Heart left ventricle (tissue), 13 donors: ENCODE results near the gene NFIA.

Source experiments
- CTCF ChIP-seq, 12 donors: fragments of 200-600 bp; sonication (generic) in 4 of 12; IDR thresholded peaks; one replicate each; pipeline versions ENCODE4 v1.5.0 to v1.8.0; 2018 to 2022; ENCODE audit warnings: antibody characterized with exemption in 12 of 12, mild to moderate bottlenecking in 5 of 12
- POLR2A ChIP-seq, 2 donors: fragments of 450-650 bp; IDR thresholded peaks; one replicate each; pipeline ENCODE4 v1.6.1; 2017; ENCODE audit warnings: antibody characterized with exemption in 2 of 2, mild to moderate bottlenecking in 2 of 2, moderate library complexity in 2 of 2
- donor health status: ischemic (EF 13 %, LVEDD 7.1; RV severe dilation, severe dysfunction).
- donor health status: DM: no; HTN: yes; CAD: no.
- donor health status: DM: no; HTN: no; CAD: no.
- donor health status: ischemic (EF 25% LVEDD 6.9; RV normal size, moderate dysfunction).
- donor health status: ischemic (EF 25% LVEDD 5.7; RV mildly dilated, moderate dysfunction).
- donor health status: ischemic (EF 35%, LVEDD 5.7; RV mildly dilated, moderate dysfunction).
- donor health status: nonischemic (EF 11% LVEDD 7.7; RV severe dilation, severe dysfunction).
- donor health status: DM: yes; HTN: yes; CAD: no.
- donor health status: PGD.
- donor health status: ischemic (EF 29% LVEDD 5.4; RV normal size, mild dysfunction).
- donor health status: nonischemic (EF 23%, LVEDD 6.1; RV moderate dilation, normal function).

DNA sequence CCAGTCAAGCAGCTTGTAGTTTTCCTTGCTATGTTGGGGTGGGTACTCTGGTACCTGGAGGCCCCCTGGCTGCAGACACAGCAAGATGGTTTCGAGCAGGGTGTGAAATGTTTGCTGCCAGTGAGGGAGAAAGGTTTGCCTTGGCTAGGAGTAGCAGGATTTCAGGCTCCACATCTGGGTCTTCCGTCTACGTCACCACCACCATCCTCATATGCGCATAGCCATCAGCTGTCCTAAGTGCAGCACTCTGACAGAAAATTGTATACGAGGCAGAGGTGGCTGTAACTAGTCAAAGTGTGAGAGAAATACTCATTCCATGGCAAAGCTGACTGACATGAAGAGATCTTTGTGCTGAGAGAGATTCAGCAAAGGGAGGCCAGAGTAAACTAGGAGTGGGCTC lies 212.6 kb downstream of the NFIA start:
- TF ChIP-seq CTCF (IDR thresholded peaks at IDR 0.05) (no peak), POLR2A (IDR thresholded peaks at IDR 0.05) (no peak)
